ENCODE data around the gene WDHD1.

GRCh38 chr14:54894995-54895394 lies 131.9 kb downstream of the WDHD1 start:
- no peak for TF ChIP-seq POLR2AphosphoS5 (IDR thresholded peaks at IDR 0.05; ENCODE audit: low read depth, low read length)
- no peak for TF ChIP-seq POLR2A (IDR thresholded peaks at IDR 0.05; ENCODE audit: low read depth, low read length)
